K562 (cell line): ENCODE measurements around the gene ARHGAP25. TPM values are rescaled to one million over a fixed set of nuclear protein-coding genes. Genes with fewer than 3 reads are reported as not detected.

Experiments
- ATAC-seq: fragments of 200-7000 bp; cut with Tn5 transposase; 3 replicates; pipeline ENCODE4 v1.9.1; 2020; ENCODE audit warnings: moderate library complexity
- BruUV-seq: library from RNA; stranded (reverse); fragments of 400-500 nt; replicated peaks from 2 replicates; lab custom pipeline; 2021; lab: Mats Ljungman, UMichigan
- CTCF ChIA-PET: fragments of 300-600 bp; formaldehyde crosslinking; extraction: SDS; loops from one replicate; lab custom pipeline; 2021; ENCODE audit warnings: low intra/inter-chr PET ratio; lab: Yijun Ruan, JAX
- POLR2A ChIA-PET: fragments of 300-600, 350-650 bp; sonication (Branson Sonifier 250); formaldehyde crosslinking; extraction: SDS; loops from one replicate; lab custom pipeline; 2021; ENCODE audit warnings: antibody characterized with exemption, inconsistent platforms; lab: Yijun Ruan, JAX
- DNase-seq, 4 experiments: peaks; one replicate each; pipeline versions ENCODE4 v3.0.0 to v3.0.0-alpha.2; 2011 to 2018; ENCODE audit warnings: low spot score in 3 of 4, mixed read lengths in 3 of 4; ENCODE audit errors: extremely low read depth in 1 of 4
- FAIRE-seq: peaks from 2 replicates; lab custom pipeline; 2011; peaks lifted over from hg19 to GRCh38; lab: Jason Lieb, UNC
- H2AFZ ChIP-seq: 2 replicates; pipeline ENCODE4 v1.6.0; 2011; ENCODE audit warnings: low read depth, low read length, control low read depth, inconsistent platforms
- H3K27ac ChIP-seq: fragments of 200-600 bp; 3 replicates; pipeline ENCODE4 v1.8.0; 2011; ENCODE audit warnings: low read depth, mild to moderate bottlenecking, control low read depth, inconsistent platforms, low read length, moderate library complexity, mixed read lengths; ENCODE audit errors: extremely low read depth
- H3K27me3 ChIP-seq, 2 experiments: fragments of 300-600 bp in 1 of 2; 2 replicates in 1 of 2; 3 replicates in 1 of 2; pipeline versions ENCODE4 v1.6.0 to v1.8.0; 2011; ENCODE audit warnings: inconsistent platforms in 2 of 2, low read length in 2 of 2, mild to moderate bottlenecking in 1 of 2, mixed read lengths in 1 of 2, moderate library complexity in 1 of 2; ENCODE audit not compliant: control insufficient read depth in 2 of 2, insufficient read depth in 2 of 2
- H3K36me3 ChIP-seq: fragments of 300-600 bp; 3 replicates; pipeline ENCODE4 v1.8.0; 2011; ENCODE audit warnings: mild to moderate bottlenecking, low read length, inconsistent platforms; ENCODE audit not compliant: control insufficient read depth, insufficient read depth
- H3K4me1 ChIP-seq, 2 experiments: fragments of 200-600 bp in 1 of 2; replicated peaks in 1 of 2; 2 replicates in 1 of 2; 3 replicates in 1 of 2; pipeline versions ENCODE4 v1.5.1 to v1.8.0; 2011; ENCODE audit warnings: inconsistent platforms in 2 of 2, low read length in 2 of 2, mild to moderate bottlenecking in 1 of 2, mixed read lengths in 1 of 2, moderate library complexity in 1 of 2; ENCODE audit not compliant: control insufficient read depth in 2 of 2, insufficient read depth in 2 of 2
- H3K4me2 ChIP-seq: 2 replicates; pipeline ENCODE4 v1.6.1; 2011; ENCODE audit warnings: low read length, control low read depth, inconsistent platforms, mixed read lengths; ENCODE audit not compliant: insufficient read depth
- H3K4me3 ChIP-seq: fragments of 200-600 bp; sonication (generic), shearing (Covaris generic); 2 replicates; pipeline ENCODE4 v1.5.1; 2016; ENCODE audit warnings: control low read depth, inconsistent platforms
- H3K79me2 ChIP-seq: fragments of 200-600 bp; 3 replicates; pipeline ENCODE4 v1.8.0; 2011; ENCODE audit warnings: low read length, inconsistent platforms; ENCODE audit not compliant: control insufficient read depth, insufficient read depth
- H3K9ac ChIP-seq, 2 experiments: 2 replicates each; pipeline versions ENCODE4 v1.6.0 to v1.6.1; 2011; ENCODE audit warnings: low read depth in 2 of 2, low read length in 2 of 2, control low read depth in 1 of 2, inconsistent platforms in 1 of 2, mild to moderate bottlenecking in 1 of 2, mixed read lengths in 1 of 2; ENCODE audit not compliant: insufficient read depth in 1 of 2
- H3K9me1 ChIP-seq: one replicate; pipeline ENCODE4 v1.6.0; 2011; ENCODE audit warnings: inconsistent platforms, mild to moderate bottlenecking, low read length, moderate library complexity; ENCODE audit not compliant: control insufficient read depth, insufficient read depth
- H3K9me3 ChIP-seq: replicated peaks from 2 replicates; pipeline ENCODE4 v1.5.1; 2011; ENCODE audit warnings: low read depth, low read length, inconsistent platforms; ENCODE audit not compliant: control insufficient read depth, insufficient read depth
- H4K20me1 ChIP-seq: replicated peaks from 2 replicates; pipeline ENCODE4 v1.6.1; 2011; ENCODE audit warnings: low read length, inconsistent platforms, mixed read lengths; ENCODE audit not compliant: control insufficient read depth, insufficient read depth
- ARID1B ChIP-seq: fragments of 450-650 bp; IDR thresholded peaks from 2 replicates; pipeline ENCODE4 v1.6.1; 2016; ENCODE audit warnings: antibody characterized with exemption, mild to moderate bottlenecking, inconsistent platforms
- CEBPB ChIP-seq: fragments of 450-650 bp; IDR thresholded peaks from 2 replicates; pipeline ENCODE4 v1.6.1; 2016; ENCODE audit warnings: missing genetic modification characterization, missing compliant biosample characterization
- GATAD2B ChIP-seq: fragments of 450-650 bp; IDR thresholded peaks from 2 replicates; pipeline ENCODE4 v1.6.1; 2017; ENCODE audit warnings: mild to moderate bottlenecking, borderline replicate concordance
- HEY1 ChIP-seq: fragments of 250-450 bp; sonication (Bioruptor Pico); IDR thresholded peaks from 2 replicates; pipeline ENCODE4 v1.5.0; 2020; ENCODE audit warnings: mild to moderate bottlenecking, moderate library complexity, borderline replicate concordance
- ILF3 ChIP-seq: fragments of 450-650 bp; IDR thresholded peaks from 2 replicates; pipeline ENCODE4 v1.6.1; 2018; ENCODE audit warnings: antibody characterized with exemption, mild to moderate bottlenecking, moderate library complexity, borderline replicate concordance
- MAFG ChIP-seq: fragments of 450-650 bp; conservative IDR thresholded peaks from 2 replicates; pipeline ENCODE4 v1.6.1; 2016; ENCODE audit warnings: missing genetic modification characterization, missing compliant biosample characterization
- STAT5B ChIP-seq: fragments of 250-450 bp; sonication (Bioruptor Pico); IDR thresholded peaks from 2 replicates; pipeline ENCODE4 v1.8.0; 2021; ENCODE audit warnings: mild to moderate bottlenecking, inconsistent platforms
- TCF7 ChIP-seq: sonication (generic); IDR thresholded peaks from 2 replicates; pipeline ENCODE4 v1.6.1; 2016; ENCODE audit warnings: antibody characterized with exemption, borderline replicate concordance
- TGIF2 ChIP-seq: sonication (generic); formaldehyde crosslinking; IDR thresholded peaks from 2 replicates; pipeline ENCODE4 v1.8.1; 2022; ENCODE audit warnings: mild to moderate bottlenecking, missing genetic modification reagents, moderate library complexity
- ZNF232 ChIP-seq: sonication (generic); formaldehyde crosslinking; IDR thresholded peaks from 2 replicates; pipeline ENCODE4 v1.8.0; 2022; ENCODE audit warnings: mild to moderate bottlenecking, missing genetic modification reagents
- ZNF75A ChIP-seq: fragments of 450-650 bp; formaldehyde crosslinking; IDR thresholded peaks from 2 replicates; pipeline ENCODE4 v1.4.0; 2020; ENCODE audit warnings: mild to moderate bottlenecking
- in situ Hi-C: fragments of 300-500 bp; cut with MboI; formaldehyde crosslinking; loops from 4 replicates; pipeline ENCODE4 v1.15.0; 2018; ENCODE audit warnings: inconsistent platforms, mixed read lengths
- intact Hi-C: fragments of 100-400 bp; cut with micrococcal nuclease; formaldehyde crosslinking; loops from 2 replicates; pipeline ENCODE4 v1.14.2; 2022
- polyA plus RNA-seq, 8 experiments: library from polyadenylated mRNA; depleted of rRNA in 4 of 8; stranded (reverse) in 5 of 8; unstranded in 3 of 8; fragments of >200 nt; fragmentation: Nextera tagmentation in 2 of 8; fragmentation: Illumina TruSeq in 1 of 8; extraction: Ambion mirVana in 2 of 8; extraction: Trizol in 1 of 8; gene quantifications; 2 replicates each; pipeline versions ENCODE4 v1.2.1 to v1.2.3, GENCODE V29; 2011 to 2014; ENCODE audit warnings: inconsistent platforms in 1 of 8, missing spikeins in 1 of 8
- total RNA-seq, 7 experiments: library from RNA; depleted of rRNA in 6 of 7; stranded (reverse); fragments of >200 nt in 6 of 7; fragmentation: Illumina TruSeq in 2 of 7; extraction: Trizol in 2 of 7; gene quantifications; 2 replicates each; pipeline versions ENCODE4 v1.2.1 to v1.2.3, GENCODE V29; 2011 to 2021; ENCODE audit warnings: low replicate concordance in 1 of 7
- TF ChIP-seq, protein P1 (sequence below): fragments of 200-800 bp; sonication (Bioruptor generic); IDR thresholded peaks from 2 replicates; pipeline ENCODE4 v1.6.1; 2017; ENCODE audit warnings: missing genetic modification characterization, missing compliant biosample characterization
- TF ChIP-seq, protein P2 (sequence below), 2 experiments: fragments of 200-800 bp in 1 of 2; sonication (Bioruptor generic) in 1 of 2; sonication (generic) in 1 of 2; formaldehyde crosslinking in 1 of 2; IDR thresholded peaks in 1 of 2; conservative IDR thresholded peaks in 1 of 2; 2 replicates each; pipeline versions ENCODE4 v1.5.0 to v1.6.1; 2016 to 2020; ENCODE audit warnings: missing compliant biosample characterization in 1 of 2, missing genetic modification characterization in 1 of 2, missing genetic modification reagents in 1 of 2
- TF ChIP-seq, protein P3 (sequence below): fragments of 450-650 bp; IDR thresholded peaks from 2 replicates; pipeline ENCODE4 v1.6.1; 2017; ENCODE audit warnings: antibody characterized with exemption, mild to moderate bottlenecking

Gene ARHGAP25
- total and polyA plus RNA-seq, 9 of the 15 experiments (the other 6 are each of a cell fraction or from before 2014, with no cell fraction given): 4.9 to 14.8 (median 10.7) TPM

DNA sequence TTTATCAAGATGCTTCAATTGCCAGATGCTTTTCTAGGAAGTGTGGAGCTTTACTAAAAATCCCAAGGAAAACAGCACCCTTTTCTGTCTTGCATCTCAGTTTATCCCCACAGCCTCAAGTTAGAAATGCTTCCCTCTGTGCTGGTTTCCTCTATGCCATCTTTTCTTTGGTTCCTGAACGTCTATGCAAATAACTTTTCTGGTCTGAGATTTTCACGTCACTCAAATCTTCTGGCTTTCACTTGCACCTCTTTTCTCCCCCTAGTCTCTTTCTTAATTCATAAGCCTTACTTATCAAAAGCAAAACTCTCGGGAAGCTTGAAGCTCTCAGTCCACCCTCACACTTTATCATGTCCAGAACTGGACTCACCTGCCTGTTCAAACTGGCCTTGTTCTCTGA is 33.9 kb downstream of the ARHGAP25 start (continued):
- TF ChIP-seq GATAD2B: no peak

DNA sequence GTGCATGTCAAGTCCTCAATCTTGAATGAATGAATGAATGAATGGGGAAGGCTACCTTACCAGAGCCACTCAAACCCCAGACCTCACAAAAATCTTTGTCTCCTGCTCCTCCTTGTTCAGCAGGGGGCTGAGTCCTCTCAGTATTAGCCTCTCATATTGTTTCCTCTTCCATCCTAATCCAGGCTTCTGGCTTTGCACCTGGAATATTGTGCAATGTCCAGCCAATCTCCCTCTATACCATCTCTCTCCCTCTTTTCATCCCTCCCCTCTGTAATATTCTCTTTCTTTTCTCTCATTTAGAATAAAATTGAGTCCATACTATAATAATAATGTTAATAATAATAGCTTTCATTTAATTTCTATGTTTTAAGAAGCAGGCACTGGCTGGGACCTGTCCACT is 34.3 kb downstream of the ARHGAP25 start:
- ChIA-PET POLR2A (no interaction called here), CTCF (no interaction called here)
- H3K79me2 ChIP-seq: no peaks in the 10 kb centered on the region
- BruUV-seq: no TSS peak
- H3K9me3 ChIP-seq: no peaks in the 10 kb centered on the region
- in situ Hi-C loops (no loop called here), intact Hi-C loops (loop anchor here (5.0 kb wide), 1 partner anchor 68 kb away; no protein-coding TSS in a partner anchor)
- no peak for ATAC-seq
- no peak overlapping the region for H3K4me2 ChIP-seq
- H2AFZ ChIP-seq: no peak overlapping the region; the same call in 1 of the 2 replicates
- no peaks in the 10 kb centered on the region for H3K36me3 ChIP-seq
- no peak for DNase-seq
- no peak for FAIRE-seq
- no peak overlapping the region for H3K4me3 ChIP-seq
- H3K9me1 ChIP-seq: no peaks in the 10 kb centered on the region
- H3K9ac ChIP-seq: no peak overlapping the region
- peaks cover 8 to 94% of the 10 kb centered on the region in 2 experiments for H3K4me1 ChIP-seq
- no peaks in the 10 kb centered on the region for H4K20me1 ChIP-seq
- no peak overlapping the region for H3K27ac ChIP-seq
- no peaks in the 10 kb centered on the region for H3K27me3 ChIP-seq
- TF ChIP-seq ILF3 (no peak), ARID1B (0 out of 2 replicates have a peak, but pooled peaks have one; percentile 2), HEY1 (CRISPR knock-in tag) (no peak), STAT5B (CRISPR knock-in tag) (no peak), MAFG (no peak), TCF7 (no peak), ZNF232 (CRISPR knock-in tag) (no peak), TGIF2 (CRISPR knock-in tag) (no peak), CEBPB (peak; percentile 79), ZNF75A (no peak)
- TF ChIP-seq, protein P1, sequence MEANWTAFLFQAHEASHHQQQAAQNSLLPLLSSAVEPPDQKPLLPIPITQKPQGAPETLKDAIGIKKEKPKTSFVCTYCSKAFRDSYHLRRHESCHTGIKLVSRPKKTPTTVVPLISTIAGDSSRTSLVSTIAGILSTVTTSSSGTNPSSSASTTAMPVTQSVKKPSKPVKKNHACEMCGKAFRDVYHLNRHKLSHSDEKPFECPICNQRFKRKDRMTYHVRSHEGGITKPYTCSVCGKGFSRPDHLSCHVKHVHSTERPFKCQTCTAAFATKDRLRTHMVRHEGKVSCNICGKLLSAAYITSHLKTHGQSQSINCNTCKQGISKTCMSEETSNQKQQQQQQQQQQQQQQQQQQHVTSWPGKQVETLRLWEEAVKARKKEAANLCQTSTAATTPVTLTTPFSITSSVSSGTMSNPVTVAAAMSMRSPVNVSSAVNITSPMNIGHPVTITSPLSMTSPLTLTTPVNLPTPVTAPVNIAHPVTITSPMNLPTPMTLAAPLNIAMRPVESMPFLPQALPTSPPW (CRISPR knock-in tag): no peak
- TF ChIP-seq, protein P2, sequence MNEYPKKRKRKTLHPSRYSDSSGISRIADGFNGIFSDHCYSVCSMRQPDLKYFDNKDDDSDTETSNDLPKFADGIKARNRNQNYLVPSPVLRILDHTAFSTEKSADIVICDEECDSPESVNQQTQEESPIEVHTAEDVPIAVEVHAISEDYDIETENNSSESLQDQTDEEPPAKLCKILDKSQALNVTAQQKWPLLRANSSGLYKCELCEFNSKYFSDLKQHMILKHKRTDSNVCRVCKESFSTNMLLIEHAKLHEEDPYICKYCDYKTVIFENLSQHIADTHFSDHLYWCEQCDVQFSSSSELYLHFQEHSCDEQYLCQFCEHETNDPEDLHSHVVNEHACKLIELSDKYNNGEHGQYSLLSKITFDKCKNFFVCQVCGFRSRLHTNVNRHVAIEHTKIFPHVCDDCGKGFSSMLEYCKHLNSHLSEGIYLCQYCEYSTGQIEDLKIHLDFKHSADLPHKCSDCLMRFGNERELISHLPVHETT (CRISPR knock-in tag; conservative IDR thresholded peaks at IDR 0.05 in 1 of 2, IDR thresholded peaks at IDR 0.05 in 1 of 2): no peak
- TF ChIP-seq, protein P3, sequence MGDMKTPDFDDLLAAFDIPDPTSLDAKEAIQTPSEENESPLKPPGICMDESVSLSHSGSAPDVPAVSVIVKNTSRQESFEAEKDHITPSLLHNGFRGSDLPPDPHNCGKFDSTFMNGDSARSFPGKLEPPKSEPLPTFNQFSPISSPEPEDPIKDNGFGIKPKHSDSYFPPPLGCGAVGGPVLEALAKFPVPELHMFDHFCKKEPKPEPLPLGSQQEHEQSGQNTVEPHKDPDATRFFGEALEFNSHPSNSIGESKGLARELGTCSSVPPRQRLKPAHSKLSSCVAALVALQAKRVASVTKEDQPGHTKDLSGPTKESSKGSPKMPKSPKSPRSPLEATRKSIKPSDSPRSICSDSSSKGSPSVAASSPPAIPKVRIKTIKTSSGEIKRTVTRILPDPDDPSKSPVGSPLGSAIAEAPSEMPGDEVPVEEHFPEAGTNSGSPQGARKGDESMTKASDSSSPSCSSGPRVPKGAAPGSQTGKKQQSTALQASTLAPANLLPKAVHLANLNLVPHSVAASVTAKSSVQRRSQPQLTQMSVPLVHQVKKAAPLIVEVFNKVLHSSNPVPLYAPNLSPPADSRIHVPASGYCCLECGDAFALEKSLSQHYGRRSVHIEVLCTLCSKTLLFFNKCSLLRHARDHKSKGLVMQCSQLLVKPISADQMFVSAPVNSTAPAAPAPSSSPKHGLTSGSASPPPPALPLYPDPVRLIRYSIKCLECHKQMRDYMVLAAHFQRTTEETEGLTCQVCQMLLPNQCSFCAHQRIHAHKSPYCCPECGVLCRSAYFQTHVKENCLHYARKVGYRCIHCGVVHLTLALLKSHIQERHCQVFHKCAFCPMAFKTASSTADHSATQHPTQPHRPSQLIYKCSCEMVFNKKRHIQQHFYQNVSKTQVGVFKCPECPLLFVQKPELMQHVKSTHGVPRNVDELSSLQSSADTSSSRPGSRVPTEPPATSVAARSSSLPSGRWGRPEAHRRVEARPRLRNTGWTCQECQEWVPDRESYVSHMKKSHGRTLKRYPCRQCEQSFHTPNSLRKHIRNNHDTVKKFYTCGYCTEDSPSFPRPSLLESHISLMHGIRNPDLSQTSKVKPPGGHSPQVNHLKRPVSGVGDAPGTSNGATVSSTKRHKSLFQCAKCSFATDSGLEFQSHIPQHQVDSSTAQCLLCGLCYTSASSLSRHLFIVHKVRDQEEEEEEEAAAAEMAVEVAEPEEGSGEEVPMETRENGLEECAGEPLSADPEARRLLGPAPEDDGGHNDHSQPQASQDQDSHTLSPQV: no peak
